Neural cell (in vitro differentiated cells): ENCODE measurements around the gene ALK. TPM values are rescaled to one million over a fixed set of nuclear protein-coding genes. Genes with fewer than 3 reads are reported as not detected.
A peak's percentile ranks its signal among the peaks of the same experiment; 100 is the strongest.

Experiments
- H2AFZ ChIP-seq: fragments of 200-600, 300-800 bp; sonication (generic), shearing (Covaris generic); 2 replicates; pipeline ENCODE4 v1.6.0; 2014; ENCODE audit warnings: low read depth, mild to moderate bottlenecking, antibody characterized with exemption, low read length, moderate library complexity
- H3F3A ChIP-seq: fragments of 200-600 bp; shearing (Covaris generic); 2 replicates; pipeline ENCODE4 v1.6.1; 2016; ENCODE audit warnings: mild to moderate bottlenecking, moderate library complexity, mixed read lengths, antibody characterized with exemption, low read length; ENCODE audit not compliant: insufficient read depth, poor library complexity, severe bottlenecking
- H3K27ac ChIP-seq: fragments of 200-600, 300-800 bp; sonication (generic), shearing (Covaris generic); 2 replicates; pipeline ENCODE4 v1.5.1; 2014; ENCODE audit warnings: mild to moderate bottlenecking, low read length, moderate library complexity
- H3K27me3 ChIP-seq: fragments of 300-800, 200-600 bp; sonication (generic), shearing (Covaris generic); 2 replicates; pipeline ENCODE4 v1.6.0; 2014; ENCODE audit warnings: mild to moderate bottlenecking, low read depth, low read length, moderate library complexity; ENCODE audit not compliant: insufficient read depth
- H3K36me3 ChIP-seq: fragments of 300-800, 200-600 bp; sonication (generic), shearing (Covaris generic); 2 replicates; pipeline ENCODE4 v1.5.1; 2014; ENCODE audit warnings: mild to moderate bottlenecking, antibody characterized with exemption, low read length, moderate library complexity; ENCODE audit not compliant: insufficient read depth
- H3K4me2 ChIP-seq: fragments of 300-800, 200-600 bp; sonication (generic), shearing (Covaris generic); 2 replicates; pipeline ENCODE4 v1.6.0; 2014; ENCODE audit warnings: mild to moderate bottlenecking, low read length
- H3K4me3 ChIP-seq: fragments of 300-800, 200-600 bp; sonication (generic), shearing (Covaris generic); 2 replicates; pipeline ENCODE4 v1.5.1; 2014; ENCODE audit warnings: mild to moderate bottlenecking, low read length, moderate library complexity
- H3K79me2 ChIP-seq: fragments of 200-600 bp; shearing (Covaris generic); replicated peaks from 2 replicates; pipeline ENCODE4 v1.6.0; 2014; ENCODE audit warnings: mild to moderate bottlenecking, low read length, moderate library complexity; ENCODE audit not compliant: insufficient read depth
- H3K9ac ChIP-seq: fragments of 300-800, 200-600 bp; sonication (generic), shearing (Covaris generic); 2 replicates; pipeline ENCODE4 v1.6.1; 2016; ENCODE audit warnings: mild to moderate bottlenecking, low read length, mixed read lengths
- H3K9me2 ChIP-seq: fragments of 200-600 bp; shearing (Covaris generic); 2 replicates; pipeline ENCODE4 v1.6.1; 2016; ENCODE audit warnings: mild to moderate bottlenecking, low read length, mixed read lengths; ENCODE audit not compliant: insufficient read depth
- H3K9me3 ChIP-seq: fragments of 200-600, 300-800 bp; sonication (generic), shearing (Covaris generic); 2 replicates; pipeline ENCODE4 v1.6.1; 2016; ENCODE audit warnings: mild to moderate bottlenecking, mixed run types, low read length, moderate library complexity, mixed read lengths
- H4K20me1 ChIP-seq: fragments of 200-600 bp; shearing (Covaris generic); 2 replicates; pipeline ENCODE4 v1.6.1; 2016; ENCODE audit warnings: mild to moderate bottlenecking, mixed run types; ENCODE audit not compliant: insufficient read depth
- EP300 ChIP-seq: fragments of 450-650 bp; conservative IDR thresholded peaks from 2 replicates; pipeline ENCODE4 v1.6.1; 2014; ENCODE audit warnings: antibody characterized with exemption, mild to moderate bottlenecking, moderate library complexity; ENCODE audit not compliant: poor library complexity, severe bottlenecking
- EZH2 ChIP-seq: fragments of 200-600, 300-800 bp; shearing (Covaris generic), sonication (generic); IDR thresholded peaks from 2 replicates; pipeline ENCODE4 v1.6.1; 2014; ENCODE audit warnings: antibody characterized with exemption, low read length, borderline replicate concordance, mild to moderate bottlenecking; ENCODE audit not compliant: insufficient read depth, poor library complexity, severe bottlenecking
- MXI1 ChIP-seq: fragments of 450-650 bp; conservative IDR thresholded peaks from 2 replicates; pipeline ENCODE4 v1.6.1; 2014; ENCODE audit warnings: antibody characterized with exemption, mild to moderate bottlenecking; ENCODE audit not compliant: poor library complexity, severe bottlenecking
- POLR2AphosphoS5 ChIP-seq: IDR thresholded peaks from 2 replicates; pipeline ENCODE4 v1.6.1; 2012
- RAD21 ChIP-seq: fragments of 450-650 bp; conservative IDR thresholded peaks from 2 replicates; pipeline ENCODE4 v1.6.1; 2014; ENCODE audit warnings: antibody characterized with exemption, mild to moderate bottlenecking, moderate library complexity
- SMC3 ChIP-seq: fragments of 450-650 bp; conservative IDR thresholded peaks from 2 replicates; pipeline ENCODE4 v1.6.1; 2014; ENCODE audit warnings: antibody characterized with exemption, mild to moderate bottlenecking, moderate library complexity; ENCODE audit not compliant: poor library complexity
- TAF1 ChIP-seq: IDR thresholded peaks from 2 replicates; pipeline ENCODE4 v1.6.1; 2012; ENCODE audit warnings: low read depth
- polyA plus RNA-seq: library from polyadenylated mRNA; depleted of rRNA; stranded (reverse); fragments of >200 nt; gene quantifications from 2 replicates; pipeline ENCODE4 v1.2.3, GENCODE V29; 2014
- TF ChIP-seq, protein P1 (sequence below): fragments of 450-650 bp; IDR thresholded peaks from 2 replicates; pipeline ENCODE4 v1.5.1; 2014; ENCODE audit warnings: antibody characterized with exemption, mild to moderate bottlenecking, moderate library complexity; ENCODE audit not compliant: poor library complexity, severe bottlenecking
- TF ChIP-seq, protein P2 (sequence below): IDR thresholded peaks from 2 replicates; pipeline ENCODE4 v1.6.1; 2012; ENCODE audit warnings: borderline replicate concordance

The ALK gene
- polyA plus RNA-seq, 1 donor from 2014 or later = 7.1 TPM

DNA sequence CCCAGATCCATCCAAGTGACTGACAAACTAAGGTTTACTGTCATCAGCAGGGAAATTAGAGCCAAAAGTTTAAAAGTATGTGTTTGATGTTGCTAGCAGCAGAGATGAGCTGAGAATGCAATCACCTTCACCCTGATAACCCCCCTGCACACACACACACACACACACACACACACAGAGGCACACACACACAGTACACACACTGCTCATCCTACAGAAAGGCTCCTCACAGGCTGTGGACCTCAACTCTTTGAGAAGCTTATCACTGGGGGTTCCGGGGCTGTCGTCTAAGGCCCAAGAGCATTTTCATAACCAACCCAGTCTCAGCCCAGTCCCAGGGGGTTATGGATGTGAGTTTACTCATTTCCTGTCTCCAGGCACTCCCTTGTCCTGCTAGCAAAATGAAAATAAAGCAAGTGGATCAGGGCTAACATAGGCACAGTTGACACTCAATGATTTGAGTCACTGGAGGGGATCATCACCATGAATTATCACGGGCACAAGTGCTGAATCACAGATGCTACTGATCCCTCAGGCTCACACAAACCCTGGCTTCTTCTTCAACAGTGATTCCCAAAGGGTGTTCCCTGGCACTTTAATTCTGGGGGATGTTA is 76.6 kb downstream of the ALK start:
- Histone ChIP-seq H3K36me3 (no peaks in the 10 kb centered on the region), H3K4me2 (no peak overlapping the region), H3K4me3 (no peak overlapping the region), H3K27me3 (no peaks in the 10 kb centered on the region), H3F3A (no peaks in the 10 kb centered on the region), H4K20me1 (no peaks in the 10 kb centered on the region), H3K9me3 (no peaks in the 10 kb centered on the region), H3K9ac (no peak overlapping the region), H2AFZ (no peak overlapping the region), H3K79me2 (no peaks in the 10 kb centered on the region), H3K27ac (no peak overlapping the region), H3K9me2 (no peaks in the 10 kb centered on the region)
- TF ChIP-seq MXI1 (no peak), SMC3 (no peak), EP300 (no peak)

- Histone ChIP-seq H3K79me2 (no peaks in the 10 kb centered on the region), H3K4me3 (no peak overlapping the region), H3K36me3 (no peaks in the 10 kb centered on the region), H3K9me3 (peaks cover 6% of the 10 kb centered on the region), H3K9ac (no peak overlapping the region), H3K27ac (no peak overlapping the region), H3K9me2 (no peaks in the 10 kb centered on the region), H3K27me3 (no peaks in the 10 kb centered on the region), H3F3A (peaks cover 4% of the 10 kb centered on the region), H4K20me1 (no peaks in the 10 kb centered on the region), H2AFZ (no peak overlapping the region), H3K4me2 (no peak overlapping the region)
- TF ChIP-seq TAF1 (no peak), EP300 (no peak), POLR2AphosphoS5 (no peak), SMC3 (peak; percentile 70), RAD21 (peak; percentile 74), MXI1 (no peak)
- TF ChIP-seq, protein P1, sequence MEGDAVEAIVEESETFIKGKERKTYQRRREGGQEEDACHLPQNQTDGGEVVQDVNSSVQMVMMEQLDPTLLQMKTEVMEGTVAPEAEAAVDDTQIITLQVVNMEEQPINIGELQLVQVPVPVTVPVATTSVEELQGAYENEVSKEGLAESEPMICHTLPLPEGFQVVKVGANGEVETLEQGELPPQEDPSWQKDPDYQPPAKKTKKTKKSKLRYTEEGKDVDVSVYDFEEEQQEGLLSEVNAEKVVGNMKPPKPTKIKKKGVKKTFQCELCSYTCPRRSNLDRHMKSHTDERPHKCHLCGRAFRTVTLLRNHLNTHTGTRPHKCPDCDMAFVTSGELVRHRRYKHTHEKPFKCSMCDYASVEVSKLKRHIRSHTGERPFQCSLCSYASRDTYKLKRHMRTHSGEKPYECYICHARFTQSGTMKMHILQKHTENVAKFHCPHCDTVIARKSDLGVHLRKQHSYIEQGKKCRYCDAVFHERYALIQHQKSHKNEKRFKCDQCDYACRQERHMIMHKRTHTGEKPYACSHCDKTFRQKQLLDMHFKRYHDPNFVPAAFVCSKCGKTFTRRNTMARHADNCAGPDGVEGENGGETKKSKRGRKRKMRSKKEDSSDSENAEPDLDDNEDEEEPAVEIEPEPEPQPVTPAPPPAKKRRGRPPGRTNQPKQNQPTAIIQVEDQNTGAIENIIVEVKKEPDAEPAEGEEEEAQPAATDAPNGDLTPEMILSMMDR = peak; percentile 75
Measured at GRCh38 chr2:29841386-29842004, 79.9 kb downstream of the ALK start.

DNA sequence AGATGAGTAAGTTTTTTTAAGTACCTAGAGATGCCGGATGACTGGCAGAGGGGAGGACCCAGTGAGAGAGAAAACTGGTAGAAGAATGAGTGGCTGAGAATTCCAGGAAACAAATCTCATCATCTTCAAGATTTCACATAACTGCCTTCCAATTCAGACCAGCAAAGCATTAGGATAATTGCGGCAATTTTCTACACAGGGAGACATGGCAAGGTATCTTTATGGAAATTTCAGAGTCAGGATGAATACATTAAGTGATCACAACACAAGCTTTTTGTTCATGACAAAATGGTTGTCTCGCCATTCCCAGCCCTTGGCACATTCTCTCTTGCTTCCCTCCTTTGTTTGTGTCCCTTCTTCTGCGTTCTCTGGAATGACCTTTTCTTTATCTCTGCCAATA is 82.1 kb downstream of the ALK start:
- Histone ChIP-seq H3K79me2 (no peaks in the 10 kb centered on the region), H3K36me3 (no peaks in the 10 kb centered on the region), H3K9ac (peak overlapping the region; percentile 51), H3K4me3 (peak overlapping the region; percentile 18), H2AFZ (no peak overlapping the region), H3K27me3 (no peaks in the 10 kb centered on the region), H3K9me3 (peaks cover 6% of the 10 kb centered on the region), H3K27ac (peak overlapping the region; percentile 92), H3K9me2 (no peaks in the 10 kb centered on the region), H3F3A (peaks cover 4% of the 10 kb centered on the region), H4K20me1 (no peaks in the 10 kb centered on the region), H3K4me2 (peak overlapping the region; percentile 26)
- TF ChIP-seq RAD21 (no peak), EP300 (peak; percentile 69), EZH2 (no peak), POLR2AphosphoS5 (peak; percentile 89), MXI1 (no peak)
- TF ChIP-seq, protein P2, sequence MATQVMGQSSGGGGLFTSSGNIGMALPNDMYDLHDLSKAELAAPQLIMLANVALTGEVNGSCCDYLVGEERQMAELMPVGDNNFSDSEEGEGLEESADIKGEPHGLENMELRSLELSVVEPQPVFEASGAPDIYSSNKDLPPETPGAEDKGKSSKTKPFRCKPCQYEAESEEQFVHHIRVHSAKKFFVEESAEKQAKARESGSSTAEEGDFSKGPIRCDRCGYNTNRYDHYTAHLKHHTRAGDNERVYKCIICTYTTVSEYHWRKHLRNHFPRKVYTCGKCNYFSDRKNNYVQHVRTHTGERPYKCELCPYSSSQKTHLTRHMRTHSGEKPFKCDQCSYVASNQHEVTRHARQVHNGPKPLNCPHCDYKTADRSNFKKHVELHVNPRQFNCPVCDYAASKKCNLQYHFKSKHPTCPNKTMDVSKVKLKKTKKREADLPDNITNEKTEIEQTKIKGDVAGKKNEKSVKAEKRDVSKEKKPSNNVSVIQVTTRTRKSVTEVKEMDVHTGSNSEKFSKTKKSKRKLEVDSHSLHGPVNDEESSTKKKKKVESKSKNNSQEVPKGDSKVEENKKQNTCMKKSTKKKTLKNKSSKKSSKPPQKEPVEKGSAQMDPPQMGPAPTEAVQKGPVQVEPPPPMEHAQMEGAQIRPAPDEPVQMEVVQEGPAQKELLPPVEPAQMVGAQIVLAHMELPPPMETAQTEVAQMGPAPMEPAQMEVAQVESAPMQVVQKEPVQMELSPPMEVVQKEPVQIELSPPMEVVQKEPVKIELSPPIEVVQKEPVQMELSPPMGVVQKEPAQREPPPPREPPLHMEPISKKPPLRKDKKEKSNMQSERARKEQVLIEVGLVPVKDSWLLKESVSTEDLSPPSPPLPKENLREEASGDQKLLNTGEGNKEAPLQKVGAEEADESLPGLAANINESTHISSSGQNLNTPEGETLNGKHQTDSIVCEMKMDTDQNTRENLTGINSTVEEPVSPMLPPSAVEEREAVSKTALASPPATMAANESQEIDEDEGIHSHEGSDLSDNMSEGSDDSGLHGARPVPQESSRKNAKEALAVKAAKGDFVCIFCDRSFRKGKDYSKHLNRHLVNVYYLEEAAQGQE = peak; percentile 100
- TF ChIP-seq, protein P1 = no peak
